Activated gamma-delta T cell treated with Interleukin-2 at 50 U/mL for 16 hours (primary cell): ENCODE results near the gene TUBB8B.
"Not testable (repeated sequence)": the region's sequence is repeated elsewhere in the genome, so short reads cannot be mapped to it uniquely, and the experiment has no call there.

ENCODE experiments used
- DNase-seq: peaks from one replicate; pipeline ENCODE4 v3.0.0-alpha.2; 2020

Gene TUBB8B

DNA sequence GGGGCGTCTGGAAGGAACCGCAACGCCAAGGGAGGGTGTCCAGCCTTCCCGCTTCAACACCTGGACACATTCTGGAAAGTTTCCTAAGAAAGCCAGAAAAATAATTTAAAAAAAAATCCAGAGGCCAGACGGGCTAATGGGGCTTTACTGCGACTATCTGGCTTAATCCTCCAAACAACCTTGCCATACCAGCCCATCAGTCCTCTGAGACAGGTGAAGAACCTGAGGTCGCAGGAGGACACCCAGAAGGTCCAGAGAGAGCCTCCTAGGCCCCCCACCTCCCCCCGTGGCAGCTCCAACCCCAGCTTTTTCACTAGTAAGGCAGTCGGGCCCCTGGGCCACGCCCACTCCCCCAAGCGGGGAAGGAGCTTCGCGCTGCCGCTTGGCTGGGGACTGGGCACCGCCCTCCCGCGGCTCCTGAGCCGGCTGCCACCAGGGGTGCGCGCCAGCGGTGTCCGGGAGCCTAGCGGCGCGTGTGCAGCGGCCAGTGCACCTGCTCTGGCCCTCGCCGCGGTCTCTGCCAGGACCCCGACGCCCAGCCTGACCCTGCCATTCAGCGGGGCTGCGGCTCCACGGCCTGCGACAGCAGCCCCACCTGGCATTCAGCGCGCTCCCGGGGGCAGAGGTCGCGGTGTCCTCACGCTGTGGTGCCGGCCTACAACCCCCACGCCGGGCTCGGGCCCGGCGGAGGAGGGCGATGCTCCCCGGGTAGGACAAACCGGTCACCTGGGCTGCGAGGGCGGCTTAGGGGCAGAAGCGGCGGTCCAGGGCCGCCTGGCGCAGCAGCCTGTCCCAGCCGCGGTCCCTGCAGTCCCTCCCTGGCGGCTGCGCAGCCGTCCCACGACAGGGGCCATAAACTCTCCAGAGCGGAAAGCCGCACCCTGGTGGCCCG is 37.8 kb downstream of the TUBB8B start:
- DNase-seq = not testable (repeated sequence)

DNA sequence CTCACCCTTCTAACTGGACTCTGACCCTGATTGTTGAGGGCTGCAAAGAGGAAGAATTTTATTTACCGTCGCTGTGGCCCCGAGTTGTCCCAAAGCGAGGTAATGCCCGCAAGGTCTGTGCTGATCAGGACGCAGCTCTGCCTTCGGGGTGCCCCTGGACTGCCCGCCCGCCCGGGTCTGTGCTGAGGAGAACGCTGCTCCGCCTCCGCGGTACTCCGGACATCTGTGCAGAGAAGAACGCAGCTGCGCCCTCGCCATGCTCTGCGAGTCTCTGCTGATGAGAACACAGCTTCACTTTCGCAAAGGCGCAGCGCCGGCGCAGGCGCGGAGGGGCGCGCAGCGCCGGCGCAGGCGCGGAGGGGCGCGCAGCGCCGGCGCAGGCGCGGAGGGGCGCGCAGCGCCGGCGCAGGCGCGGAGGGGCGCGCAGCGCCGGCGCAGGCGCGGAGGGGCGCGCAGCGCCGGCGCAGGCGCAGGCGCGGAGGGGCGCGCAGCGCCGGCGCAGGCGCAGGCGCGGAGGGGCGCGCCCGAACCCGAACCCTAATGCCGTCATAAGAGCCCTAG is 38.7 kb downstream of the TUBB8B start:
- not testable (repeated sequence) for DNase-seq

DNA sequence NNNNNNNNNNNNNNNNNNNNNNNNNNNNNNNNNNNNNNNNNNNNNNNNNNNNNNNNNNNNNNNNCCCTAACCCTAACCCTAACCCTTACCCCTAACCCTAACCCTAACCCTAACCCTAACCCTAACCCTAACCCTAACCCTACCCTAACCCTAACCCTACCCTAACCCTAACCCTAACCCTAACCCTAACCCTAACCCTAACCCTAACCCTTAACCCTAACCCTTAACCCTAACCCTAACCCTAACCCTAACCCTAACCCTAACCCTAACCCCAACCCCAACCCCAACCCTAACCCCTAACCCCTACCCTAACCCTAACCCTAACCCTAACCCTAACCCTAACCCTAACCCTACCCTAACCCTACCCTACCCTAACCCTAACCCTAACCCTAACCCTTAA is 39.5 kb downstream of the TUBB8B start:
- not testable (repeated sequence) for DNase-seq
